ENCODE measurements around the gene PTEN. TPM values are rescaled to one million over a fixed set of nuclear protein-coding genes. Genes with fewer than 3 reads are reported as not detected.

The PTEN gene
- total and polyA plus RNA-seq, 5 donors from 2014 or later: 25.9 to 99.2 (median 29.1) TPM

DNA sequence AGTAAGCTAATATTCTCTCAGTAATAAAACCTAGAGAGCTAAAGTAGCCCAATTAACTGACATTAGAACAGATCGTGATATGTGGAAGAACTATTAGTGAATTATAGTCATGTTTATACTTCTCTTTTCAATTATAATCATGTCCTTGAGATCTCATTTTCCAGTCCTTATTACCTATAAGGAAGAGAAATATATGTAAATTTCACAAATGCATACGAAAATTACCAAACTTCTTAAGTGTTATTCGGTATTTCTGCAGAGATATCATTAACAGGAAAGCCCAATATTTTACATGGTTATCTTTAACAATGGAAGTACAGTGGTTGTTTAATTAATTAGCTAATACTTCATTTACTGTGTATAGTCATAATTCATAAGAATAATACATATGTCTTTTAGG is 110.7 kb downstream of the PTEN start:
- H3K4me1 Mint-ChIP-seq: peaks cover 0 to 13% (median 7%) of the 10 kb centered on the region in 4 donors
- no peak overlapping the region for H3K27ac Mint-ChIP-seq
- no peak overlapping the region for H3K27ac ChIP-seq (ENCODE audit: insufficient read depth, low read length, poor library complexity, severe bottlenecking)
- DNase-seq (no peak), ATAC-seq (ENCODE audit: low read depth in 2 of 2) (no peak)
- H3K27me3 Mint-ChIP-seq: no peaks in the 10 kb centered on the region
- H3K27me3 ChIP-seq (ENCODE audit: control insufficient read depth, insufficient read depth, low read length): no peaks in the 10 kb centered on the region
- H3K4me3 ChIP-seq (ENCODE audit: low read depth, low read length): no peak overlapping the region
- H3K9me3 Mint-ChIP-seq: peaks cover 0 to 2% (median 0%) of the 10 kb centered on the region in 7 donors
- no peak overlapping the region for H3K4me3 Mint-ChIP-seq
- no peaks in the 10 kb centered on the region for H3K36me3 Mint-ChIP-seq
- no peaks in the 10 kb centered on the region for H3K9me3 ChIP-seq (ENCODE audit: control insufficient read depth in 2 of 2, low read length in 2 of 2)
- H3K4me1 ChIP-seq (ENCODE audit: control insufficient read depth, insufficient read depth, low read length, poor library complexity, severe bottlenecking): no peaks in the 10 kb centered on the region
- no peaks in the 10 kb centered on the region for H3K36me3 ChIP-seq (ENCODE audit: control insufficient read depth, insufficient read depth, low read length)

DNA sequence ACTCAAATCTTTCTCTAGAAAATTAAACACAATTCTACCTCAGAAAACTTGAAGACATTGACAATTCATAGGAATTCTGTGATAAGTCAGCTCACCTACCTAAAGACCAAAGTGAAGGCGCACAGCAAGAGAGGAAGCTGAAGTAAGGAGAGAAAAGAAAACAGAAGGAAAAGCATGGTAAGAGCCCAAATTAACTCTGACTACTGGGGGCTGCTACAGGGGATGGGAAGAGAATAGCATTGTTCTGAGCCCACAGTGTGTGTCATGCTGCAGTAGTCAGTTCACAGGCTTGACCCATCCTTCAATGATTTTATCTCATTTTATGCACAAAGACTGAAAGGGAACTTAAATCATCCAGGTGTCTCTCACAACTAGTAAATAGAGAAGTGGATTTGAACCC is 111.3 kb downstream of the PTEN start:
- no peaks in the 10 kb centered on the region for H3K27me3 ChIP-seq (ENCODE audit: control insufficient read depth, insufficient read depth, low read length)
- Mint-ChIP-seq H3K4me1 (peaks cover 0 to 12% (median 7%) of the 10 kb centered on the region in 4 donors), H3K36me3 (no peaks in the 10 kb centered on the region), H3K27ac (peak overlapping the region in 1 of 3 donors; percentile 72), H3K27me3 (no peaks in the 10 kb centered on the region), H3K4me3 (no peak overlapping the region), H3K9me3 (peaks cover 0 to 2% (median 0%) of the 10 kb centered on the region in 7 donors)
- H3K36me3 ChIP-seq (ENCODE audit: control insufficient read depth, insufficient read depth, low read length): no peaks in the 10 kb centered on the region
- H3K4me3 ChIP-seq (ENCODE audit: low read depth, low read length): no peak overlapping the region
- H3K27ac ChIP-seq (ENCODE audit: insufficient read depth, low read length, poor library complexity, severe bottlenecking): no peak overlapping the region
- H3K9me3 ChIP-seq (ENCODE audit: control insufficient read depth in 2 of 2, low read length in 2 of 2): no peaks in the 10 kb centered on the region
- H3K4me1 ChIP-seq (ENCODE audit: control insufficient read depth, insufficient read depth, low read length, poor library complexity, severe bottlenecking): no peaks in the 10 kb centered on the region
- ATAC-seq (ENCODE audit: low read depth in 2 of 2): no peak
- no peak for DNase-seq

DNA sequence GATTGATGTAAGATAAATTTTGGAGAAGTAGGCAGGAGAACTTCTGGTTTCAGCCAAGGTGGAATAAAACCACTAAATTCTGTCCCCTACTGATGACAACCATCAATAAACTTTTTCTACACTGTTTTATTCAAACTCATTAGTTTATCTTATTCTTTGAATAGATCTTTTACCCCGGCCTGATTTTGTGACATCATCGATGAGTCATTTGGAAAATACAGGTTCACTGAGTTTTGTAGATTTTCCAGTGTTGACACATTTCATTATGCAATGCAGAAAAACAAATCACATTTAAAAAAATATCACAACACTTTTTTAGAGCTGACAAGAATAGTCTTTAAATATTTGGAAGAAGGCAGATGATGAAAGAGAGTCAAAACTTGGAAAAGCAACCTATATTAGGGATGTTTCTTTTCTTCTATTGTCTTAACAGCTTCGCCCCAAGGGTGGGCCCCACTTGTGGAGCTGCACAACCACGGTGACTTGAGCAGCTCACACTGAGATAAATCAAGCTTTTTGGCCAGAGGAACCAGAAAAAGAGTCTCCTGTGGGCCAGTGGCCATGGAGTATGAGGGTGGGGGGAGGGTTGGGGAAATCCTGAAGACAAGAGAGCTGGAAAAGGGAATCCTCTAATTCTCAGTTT is 112.8 kb downstream of the PTEN start:
- Histone ChIP-seq H3K9me3 (ENCODE audit: control insufficient read depth in 2 of 2, low read length in 2 of 2) (no peaks in the 10 kb centered on the region), H3K27me3 (ENCODE audit: control insufficient read depth, insufficient read depth, low read length) (no peaks in the 10 kb centered on the region), H3K4me3 (ENCODE audit: low read depth, low read length) (no peak overlapping the region), H3K27ac (ENCODE audit: insufficient read depth, low read length, poor library complexity, severe bottlenecking) (no peak overlapping the region), H3K36me3 (ENCODE audit: control insufficient read depth, insufficient read depth, low read length) (no peaks in the 10 kb centered on the region), H3K4me1 (ENCODE audit: control insufficient read depth, insufficient read depth, low read length, poor library complexity, severe bottlenecking) (no peaks in the 10 kb centered on the region)
- Mint-ChIP-seq H3K4me3 (no peak overlapping the region), H3K27me3 (no peaks in the 10 kb centered on the region), H3K27ac (peak overlapping the region in 1 of 3 donors; percentile 70), H3K4me1 (peaks cover 0 to 10% (median 4%) of the 10 kb centered on the region in 4 donors), H3K36me3 (no peaks in the 10 kb centered on the region), H3K9me3 (peaks cover 0 to 2% (median 0%) of the 10 kb centered on the region in 7 donors)
- DNase-seq (no peak), ATAC-seq (ENCODE audit: low read depth in 2 of 2) (no peak)

DNA sequence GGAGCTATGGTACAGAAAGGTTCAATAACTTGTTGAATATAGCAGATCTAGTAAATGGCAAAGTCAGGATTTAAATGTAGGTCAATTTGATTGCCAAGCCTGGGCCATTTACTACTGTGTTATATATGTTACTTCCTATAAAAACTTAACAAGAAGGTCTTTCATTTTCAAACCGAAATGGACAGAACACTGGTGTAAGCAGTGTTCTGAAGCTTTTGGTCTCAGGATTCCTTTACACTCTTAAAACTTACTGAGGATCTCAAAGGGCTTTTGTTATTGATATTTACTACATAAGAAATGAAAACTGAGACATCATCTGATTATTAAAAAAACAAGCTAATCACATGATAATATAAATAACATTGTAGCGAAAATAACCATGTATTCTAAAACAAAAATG is 114.7 kb downstream of the PTEN start:
- Mint-ChIP-seq H3K36me3 (no peaks in the 10 kb centered on the region), H3K4me1 (peaks cover 0 to 6% (median 4%) of the 10 kb centered on the region in 4 donors), H3K9me3 (peaks cover 0 to 2% (median 0%) of the 10 kb centered on the region in 7 donors), H3K4me3 (no peak overlapping the region), H3K27me3 (no peaks in the 10 kb centered on the region), H3K27ac (no peak overlapping the region)
- no peaks in the 10 kb centered on the region for H3K9me3 ChIP-seq (ENCODE audit: control insufficient read depth in 2 of 2, low read length in 2 of 2)
- H3K36me3 ChIP-seq (ENCODE audit: control insufficient read depth, insufficient read depth, low read length): no peaks in the 10 kb centered on the region
- DNase-seq: no peak
- H3K27me3 ChIP-seq (ENCODE audit: control insufficient read depth, insufficient read depth, low read length): no peaks in the 10 kb centered on the region
- no peak for ATAC-seq (ENCODE audit: low read depth in 2 of 2)
- no peaks in the 10 kb centered on the region for H3K4me1 ChIP-seq (ENCODE audit: control insufficient read depth, insufficient read depth, low read length, poor library complexity, severe bottlenecking)
- H3K4me3 ChIP-seq (ENCODE audit: low read depth, low read length): no peak overlapping the region
- H3K27ac ChIP-seq (ENCODE audit: insufficient read depth, low read length, poor library complexity, severe bottlenecking): no peak overlapping the region

DNA sequence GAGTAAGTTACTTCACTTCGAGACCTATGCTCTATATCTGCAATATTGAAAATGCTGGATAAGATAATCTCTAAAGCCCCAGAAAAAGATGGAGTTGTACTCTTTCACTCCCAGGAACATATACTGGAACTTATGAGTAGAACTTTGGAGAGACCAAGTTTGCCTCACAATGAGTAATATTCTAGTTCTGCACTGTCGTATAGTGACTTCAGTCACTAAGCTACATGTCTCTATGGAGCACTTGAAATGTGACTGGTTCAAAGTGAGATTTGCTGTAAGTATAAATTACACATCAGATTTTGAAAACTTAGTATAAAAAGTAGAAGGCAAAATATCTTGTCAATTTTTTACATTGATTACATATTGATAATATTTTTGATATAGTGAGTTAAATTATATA is 116.4 kb downstream of the PTEN start:
- no peaks in the 10 kb centered on the region for H3K9me3 ChIP-seq (ENCODE audit: control insufficient read depth in 2 of 2, low read length in 2 of 2)
- no peaks in the 10 kb centered on the region for H3K27me3 ChIP-seq (ENCODE audit: control insufficient read depth, insufficient read depth, low read length)
- no peak overlapping the region for H3K4me3 Mint-ChIP-seq

DNA sequence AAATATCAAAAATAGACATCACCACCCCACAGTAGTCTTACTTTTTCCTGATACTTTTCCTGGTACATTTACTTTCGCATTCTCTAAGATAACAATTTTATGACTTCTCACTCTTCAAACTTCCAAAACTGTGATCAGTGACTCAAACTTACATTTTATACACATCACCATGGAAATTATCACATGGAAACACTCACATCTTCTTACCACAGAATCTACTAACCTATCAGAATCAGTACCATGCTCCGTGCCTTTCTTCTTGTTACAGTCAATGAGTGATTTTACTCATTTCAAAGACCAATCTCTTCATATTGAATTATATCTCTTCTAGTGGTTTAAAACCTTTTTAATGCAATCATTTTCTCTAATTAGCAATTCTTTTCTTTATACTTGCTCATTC is 120.3 kb downstream of the PTEN start:
- H3K27me3 Mint-ChIP-seq: peaks cover 4% of the 10 kb centered on the region
- Histone ChIP-seq H3K27ac (ENCODE audit: insufficient read depth, low read length, poor library complexity, severe bottlenecking) (no peak overlapping the region), H3K27me3 (ENCODE audit: control insufficient read depth, insufficient read depth, low read length) (no peaks in the 10 kb centered on the region), H3K4me3 (ENCODE audit: low read depth, low read length) (no peak overlapping the region), H3K9me3 (ENCODE audit: control insufficient read depth in 2 of 2, low read length in 2 of 2) (no peaks in the 10 kb centered on the region), H3K36me3 (ENCODE audit: control insufficient read depth, insufficient read depth, low read length) (no peaks in the 10 kb centered on the region), H3K4me1 (ENCODE audit: control insufficient read depth, insufficient read depth, low read length, poor library complexity, severe bottlenecking) (no peaks in the 10 kb centered on the region)
- no peak overlapping the region for H3K27ac Mint-ChIP-seq
- DNase-seq (no peak), ATAC-seq (ENCODE audit: low read depth in 2 of 2) (no peak)
- H3K36me3 Mint-ChIP-seq: no peaks in the 10 kb centered on the region
- H3K4me3 Mint-ChIP-seq: no peak overlapping the region
- peaks cover 0 to 2% (median 0%) of the 10 kb centered on the region in 7 donors for H3K9me3 Mint-ChIP-seq
- peaks cover 0 to 7% (median 2%) of the 10 kb centered on the region in 4 donors for H3K4me1 Mint-ChIP-seq

More for the DNA sequence above, 116.4 kb downstream of the PTEN start:
- no peak overlapping the region for H3K27ac ChIP-seq (ENCODE audit: insufficient read depth, low read length, poor library complexity, severe bottlenecking)
- no peaks in the 10 kb centered on the region for H3K27me3 Mint-ChIP-seq
- H3K4me1 ChIP-seq (ENCODE audit: control insufficient read depth, insufficient read depth, low read length, poor library complexity, severe bottlenecking): no peaks in the 10 kb centered on the region
- DNase-seq: no peak
- H3K27ac Mint-ChIP-seq: no peak overlapping the region
- H3K36me3 ChIP-seq (ENCODE audit: control insufficient read depth, insufficient read depth, low read length): no peaks in the 10 kb centered on the region
- H3K4me1 Mint-ChIP-seq: peaks cover 0 to 7% (median 4%) of the 10 kb centered on the region in 4 donors
- H3K9me3 Mint-ChIP-seq: peaks cover 0 to 4% (median 0%) of the 10 kb centered on the region in 7 donors
- no peak overlapping the region for H3K4me3 ChIP-seq (ENCODE audit: low read depth, low read length)
- ATAC-seq (ENCODE audit: low read depth in 2 of 2): no peak
- no peaks in the 10 kb centered on the region for H3K36me3 Mint-ChIP-seq

DNA sequence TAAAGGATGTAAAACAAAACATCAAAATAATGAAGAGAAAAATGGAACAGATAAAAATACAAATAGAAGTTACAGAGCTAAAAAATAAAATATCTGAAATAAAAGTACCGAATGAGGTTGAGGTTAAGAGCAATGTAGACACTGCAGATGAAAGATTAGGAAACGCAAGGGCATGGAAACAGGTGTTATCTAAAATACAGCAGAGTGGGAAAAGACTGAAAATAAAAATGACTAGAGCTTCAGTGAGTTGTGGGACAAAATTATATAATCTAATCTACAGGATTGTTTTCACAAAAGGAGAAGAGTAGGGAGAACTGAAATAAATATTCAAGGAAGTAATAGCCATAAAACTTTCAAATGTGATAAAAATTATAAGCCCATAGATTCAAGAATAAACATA is 123.8 kb downstream of the PTEN start:
- DNase-seq: no peak
- no peaks in the 10 kb centered on the region for H3K27me3 ChIP-seq (ENCODE audit: control insufficient read depth, insufficient read depth, low read length)
- no peaks in the 10 kb centered on the region for H3K4me1 ChIP-seq (ENCODE audit: control insufficient read depth, insufficient read depth, low read length, poor library complexity, severe bottlenecking)
- no peaks in the 10 kb centered on the region for H3K9me3 ChIP-seq (ENCODE audit: control insufficient read depth in 2 of 2, low read length in 2 of 2)
- ATAC-seq (ENCODE audit: low read depth in 2 of 2): no peak
- peaks cover 4% of the 10 kb centered on the region for H3K27me3 Mint-ChIP-seq
- H3K36me3 ChIP-seq (ENCODE audit: control insufficient read depth, insufficient read depth, low read length): no peaks in the 10 kb centered on the region
- H3K4me3 Mint-ChIP-seq: no peak overlapping the region
- H3K9me3 Mint-ChIP-seq: peaks cover 0 to 2% (median 0%) of the 10 kb centered on the region in 7 donors
- no peak overlapping the region for H3K4me3 ChIP-seq (ENCODE audit: low read depth, low read length)
- peak overlapping the region in 1 of 3 donors; percentile 32 for H3K27ac Mint-ChIP-seq
- peaks cover 0 to 7% (median 2%) of the 10 kb centered on the region in 4 donors for H3K4me1 Mint-ChIP-seq
- no peaks in the 10 kb centered on the region for H3K36me3 Mint-ChIP-seq
- no peak overlapping the region for H3K27ac ChIP-seq (ENCODE audit: insufficient read depth, low read length, poor library complexity, severe bottlenecking)

DNA sequence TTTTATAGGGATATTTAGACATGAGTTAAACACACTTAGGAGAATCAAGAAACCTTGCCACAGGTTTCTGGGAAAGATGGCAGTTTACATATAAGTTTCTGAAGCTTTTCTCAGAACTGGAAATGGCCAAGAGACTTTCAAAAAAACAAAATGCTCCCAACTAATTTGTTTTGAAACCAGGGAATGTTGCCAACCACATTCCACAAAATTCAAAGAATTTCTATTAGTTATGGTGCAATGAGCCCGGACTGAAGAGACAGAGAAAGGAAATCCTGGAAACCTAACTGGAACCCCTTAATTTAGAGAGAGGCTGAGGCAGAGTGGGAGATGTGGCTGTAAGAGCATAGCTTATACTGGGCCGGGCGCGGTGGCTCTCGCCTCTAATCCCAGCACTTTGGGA is 128.5 kb downstream of the PTEN start:
- H3K4me3 Mint-ChIP-seq: no peak overlapping the region
- no peaks in the 10 kb centered on the region for H3K36me3 ChIP-seq (ENCODE audit: control insufficient read depth, insufficient read depth, low read length)
- H3K4me3 ChIP-seq (ENCODE audit: low read depth, low read length): no peak overlapping the region
- no peak overlapping the region for H3K27ac Mint-ChIP-seq
- H3K9me3 ChIP-seq (ENCODE audit: control insufficient read depth in 2 of 2, low read length in 2 of 2): no peaks in the 10 kb centered on the region
- H3K9me3 Mint-ChIP-seq: peaks cover 0 to 1% (median 0%) of the 10 kb centered on the region in 7 donors
- H3K36me3 Mint-ChIP-seq: no peaks in the 10 kb centered on the region
- H3K27ac ChIP-seq (ENCODE audit: insufficient read depth, low read length, poor library complexity, severe bottlenecking): no peak overlapping the region
- H3K27me3 ChIP-seq (ENCODE audit: control insufficient read depth, insufficient read depth, low read length): no peaks in the 10 kb centered on the region
- DNase-seq: no peak
- H3K4me1 Mint-ChIP-seq: peaks cover 0 to 8% (median 6%) of the 10 kb centered on the region in 4 donors
- peaks cover 13% of the 10 kb centered on the region for H3K27me3 Mint-ChIP-seq
- no peak for ATAC-seq (ENCODE audit: low read depth in 2 of 2)
- H3K4me1 ChIP-seq (ENCODE audit: control insufficient read depth, insufficient read depth, low read length, poor library complexity, severe bottlenecking): no peaks in the 10 kb centered on the region

Measured in CD4-positive, CD25-positive, alpha-beta regulatory T cell (primary cell).